ENCODE results near the gene VSTM2B.
"Not testable (repeated sequence)": the region's sequence is repeated elsewhere in the genome, so short reads cannot be mapped to it uniquely, and the experiment has no call there.

The VSTM2B gene

GRCh38 chr19:29543381-29543780, 17.6 kb downstream of the VSTM2B start:
- H3K36me3 ChIP-seq (replicated peaks; ENCODE audit: low read depth, low read length) = no peaks in the 10 kb centered on the region
- H3K9me3 ChIP-seq (ENCODE audit: insufficient read depth, low read length) = no peaks in the 10 kb centered on the region
- TF ChIP-seq EZH2phosphoT487 (IDR thresholded peaks at IDR 0.05; ENCODE audit: low read depth) (no peak), CTCF (IDR thresholded peaks at IDR 0.05; ENCODE audit: low read depth, low read length) (no peak)

GRCh38 chr19:29544656-29545360, 19.0 kb downstream of the VSTM2B start:
- no peak for TF ChIP-seq CTCF (IDR thresholded peaks at IDR 0.05; ENCODE audit: low read depth, low read length)
- no peak for TF ChIP-seq EZH2phosphoT487 (IDR thresholded peaks at IDR 0.05; ENCODE audit: low read depth)
- peaks cover 4% of the 10 kb centered on the region; the same call in 1 of the 2 replicates for H3K27me3 ChIP-seq (ENCODE audit: low read depth, low read length)
- H3K4me3 ChIP-seq (ENCODE audit: low read length) = no peak overlapping the region
- no peak overlapping the region for H3K4me2 ChIP-seq (ENCODE audit: low read length)
- no peak overlapping the region for H3K27ac ChIP-seq (ENCODE audit: low read length)
- H3K9me3 ChIP-seq (ENCODE audit: insufficient read depth, low read length) = no peaks in the 10 kb centered on the region
- H3K9ac ChIP-seq (ENCODE audit: low read length) = no peak overlapping the region
- no peaks in the 10 kb centered on the region for H3K79me2 ChIP-seq (ENCODE audit: low read length)
- H3K36me3 ChIP-seq (replicated peaks; ENCODE audit: low read depth, low read length) = no peaks in the 10 kb centered on the region
- no peaks in the 10 kb centered on the region for H4K20me1 ChIP-seq (ENCODE audit: insufficient read depth, low read length)
- peaks cover 16% of the 10 kb centered on the region for H3K4me1 ChIP-seq (ENCODE audit: low read length)
- no peak overlapping the region for H2AFZ ChIP-seq (ENCODE audit: low read depth, low read length)

More at GRCh38 chr19:29543381-29543780, 17.6 kb downstream of the VSTM2B start:
- peaks cover 1% of the 10 kb centered on the region for H3K4me1 ChIP-seq (ENCODE audit: low read length)
- no peak overlapping the region for H2AFZ ChIP-seq (ENCODE audit: low read depth, low read length)
- H3K4me3 ChIP-seq (ENCODE audit: low read length) = no peak overlapping the region
- H3K27me3 ChIP-seq (ENCODE audit: low read depth, low read length) = peaks cover 4% of the 10 kb centered on the region; the same call in 1 of the 2 replicates
- H3K9ac ChIP-seq (ENCODE audit: low read length) = no peak overlapping the region
- no peak overlapping the region for H3K27ac ChIP-seq (ENCODE audit: low read length)
- H3K4me2 ChIP-seq (ENCODE audit: low read length) = no peak overlapping the region
- H4K20me1 ChIP-seq (ENCODE audit: insufficient read depth, low read length) = no peaks in the 10 kb centered on the region
- no peaks in the 10 kb centered on the region for H3K79me2 ChIP-seq (ENCODE audit: low read length)

GRCh38 chr19:29545447-29545846, 19.7 kb downstream of the VSTM2B start:
- H4K20me1 ChIP-seq (ENCODE audit: insufficient read depth, low read length) = not testable (repeated sequence)

GRCh38 chr19:29545866-29546582, 20.2 kb downstream of the VSTM2B start:
- Histone ChIP-seq H3K4me1 (ENCODE audit: low read length) (peaks cover 18% of the 10 kb centered on the region), H3K79me2 (ENCODE audit: low read length) (no peaks in the 10 kb centered on the region), H2AFZ (ENCODE audit: low read depth, low read length) (no peak overlapping the region), H3K4me2 (ENCODE audit: low read length) (no peak overlapping the region), H3K9ac (ENCODE audit: low read length) (no peak overlapping the region), H4K20me1 (ENCODE audit: insufficient read depth, low read length) (no peaks in the 10 kb centered on the region), H3K36me3 (replicated peaks; ENCODE audit: low read depth, low read length) (no peaks in the 10 kb centered on the region), H3K27ac (ENCODE audit: low read length) (no peak overlapping the region), H3K27me3 (ENCODE audit: low read depth, low read length) (peaks cover 4% of the 10 kb centered on the region; the same call in 1 of the 2 replicates), H3K9me3 (ENCODE audit: insufficient read depth, low read length) (no peaks in the 10 kb centered on the region), H3K4me3 (ENCODE audit: low read length) (no peak overlapping the region)
- TF ChIP-seq CTCF (IDR thresholded peaks at IDR 0.05; ENCODE audit: low read depth, low read length) = no peak
- no peak for TF ChIP-seq EZH2phosphoT487 (IDR thresholded peaks at IDR 0.05; ENCODE audit: low read depth)

More at GRCh38 chr19:29545447-29545846, 19.7 kb downstream of the VSTM2B start:
- H3K4me2 ChIP-seq (ENCODE audit: low read length); H2AFZ ChIP-seq (ENCODE audit: low read depth, low read length); H3K9ac ChIP-seq (ENCODE audit: low read length); H3K9me3 ChIP-seq (ENCODE audit: insufficient read depth, low read length); H3K4me3 ChIP-seq (ENCODE audit: low read length); H3K79me2 ChIP-seq (ENCODE audit: low read length); H3K36me3 ChIP-seq (replicated peaks; ENCODE audit: low read depth, low read length); H3K27me3 ChIP-seq (ENCODE audit: low read depth, low read length); H3K27ac ChIP-seq (ENCODE audit: low read length): not testable (repeated sequence)
- H3K4me1 ChIP-seq (ENCODE audit: low read length) = peaks cover 18% of the 10 kb centered on the region
